ENCODE data around the gene SSR1.

DNA sequence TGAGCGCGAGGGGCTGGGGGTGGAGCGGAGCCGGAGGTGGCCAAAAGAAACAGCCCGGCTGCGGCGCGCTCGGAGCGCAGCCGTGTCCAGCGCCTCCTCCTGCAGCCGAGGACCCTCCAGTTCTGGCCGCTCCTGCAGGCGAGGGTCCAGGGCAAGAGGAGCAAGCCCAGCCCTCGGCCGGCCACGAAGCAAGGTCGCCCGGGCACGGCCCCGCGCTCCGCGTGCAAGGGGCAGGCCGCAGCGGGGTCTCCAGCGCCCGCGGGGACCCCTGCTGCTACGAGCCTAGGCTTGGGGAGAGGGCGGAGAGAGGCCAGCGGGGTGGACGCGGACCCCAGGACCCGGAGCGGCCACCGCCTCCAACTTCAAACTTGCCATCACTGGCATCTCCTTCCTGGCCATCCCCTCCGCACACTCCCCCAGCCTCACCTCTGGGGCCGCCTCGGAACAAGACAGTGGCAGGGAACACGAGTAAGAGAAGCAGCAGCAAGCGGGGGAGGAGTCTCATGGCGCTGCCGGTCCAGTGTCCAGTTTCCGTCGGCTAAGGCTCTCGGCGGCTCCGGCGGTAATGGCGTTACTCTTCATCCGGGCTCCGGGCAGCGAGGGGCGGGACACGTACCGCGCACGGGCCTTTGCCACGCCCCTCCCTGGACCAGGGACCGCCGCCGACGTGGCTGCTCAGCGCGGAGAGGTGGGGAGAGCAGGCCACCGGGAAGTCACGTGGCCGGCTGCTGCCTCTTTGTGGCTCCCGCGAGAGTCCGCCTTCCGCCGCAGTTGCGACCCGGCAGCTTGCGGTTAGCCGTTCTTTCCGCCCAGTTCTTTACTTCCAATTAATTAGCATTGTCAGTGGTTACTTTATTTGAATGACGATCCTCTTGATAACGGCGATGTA is at the start of gene SSR1:
- TF ChIP-seq POLR2A (IDR thresholded peaks at IDR 0.05): peak; percentile 51
- TF ChIP-seq, protein P1, sequence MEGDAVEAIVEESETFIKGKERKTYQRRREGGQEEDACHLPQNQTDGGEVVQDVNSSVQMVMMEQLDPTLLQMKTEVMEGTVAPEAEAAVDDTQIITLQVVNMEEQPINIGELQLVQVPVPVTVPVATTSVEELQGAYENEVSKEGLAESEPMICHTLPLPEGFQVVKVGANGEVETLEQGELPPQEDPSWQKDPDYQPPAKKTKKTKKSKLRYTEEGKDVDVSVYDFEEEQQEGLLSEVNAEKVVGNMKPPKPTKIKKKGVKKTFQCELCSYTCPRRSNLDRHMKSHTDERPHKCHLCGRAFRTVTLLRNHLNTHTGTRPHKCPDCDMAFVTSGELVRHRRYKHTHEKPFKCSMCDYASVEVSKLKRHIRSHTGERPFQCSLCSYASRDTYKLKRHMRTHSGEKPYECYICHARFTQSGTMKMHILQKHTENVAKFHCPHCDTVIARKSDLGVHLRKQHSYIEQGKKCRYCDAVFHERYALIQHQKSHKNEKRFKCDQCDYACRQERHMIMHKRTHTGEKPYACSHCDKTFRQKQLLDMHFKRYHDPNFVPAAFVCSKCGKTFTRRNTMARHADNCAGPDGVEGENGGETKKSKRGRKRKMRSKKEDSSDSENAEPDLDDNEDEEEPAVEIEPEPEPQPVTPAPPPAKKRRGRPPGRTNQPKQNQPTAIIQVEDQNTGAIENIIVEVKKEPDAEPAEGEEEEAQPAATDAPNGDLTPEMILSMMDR (IDR thresholded peaks at IDR 0.05): peak in 1 of 3 donors; percentile 5

All from breast epithelium (tissue), 3 donors.